ENCODE data around the gene DRC7. TPM values are rescaled to one million over a fixed set of nuclear protein-coding genes. Genes with fewer than 3 reads are reported as not detected.

The DRC7 gene
- total RNA-seq, 1 donor from 2014 or later = not detected

GRCh38 chr16:57761957-57762356 is 67.4 kb downstream of the DRC7 start:
- intact Hi-C loops (cut with DNase I) = no loop called here
- H3K9me3 ChIP-seq = no peaks in the 10 kb centered on the region
- no peaks in the 10 kb centered on the region for H3K27me3 ChIP-seq
- TF ChIP-seq, protein P1, sequence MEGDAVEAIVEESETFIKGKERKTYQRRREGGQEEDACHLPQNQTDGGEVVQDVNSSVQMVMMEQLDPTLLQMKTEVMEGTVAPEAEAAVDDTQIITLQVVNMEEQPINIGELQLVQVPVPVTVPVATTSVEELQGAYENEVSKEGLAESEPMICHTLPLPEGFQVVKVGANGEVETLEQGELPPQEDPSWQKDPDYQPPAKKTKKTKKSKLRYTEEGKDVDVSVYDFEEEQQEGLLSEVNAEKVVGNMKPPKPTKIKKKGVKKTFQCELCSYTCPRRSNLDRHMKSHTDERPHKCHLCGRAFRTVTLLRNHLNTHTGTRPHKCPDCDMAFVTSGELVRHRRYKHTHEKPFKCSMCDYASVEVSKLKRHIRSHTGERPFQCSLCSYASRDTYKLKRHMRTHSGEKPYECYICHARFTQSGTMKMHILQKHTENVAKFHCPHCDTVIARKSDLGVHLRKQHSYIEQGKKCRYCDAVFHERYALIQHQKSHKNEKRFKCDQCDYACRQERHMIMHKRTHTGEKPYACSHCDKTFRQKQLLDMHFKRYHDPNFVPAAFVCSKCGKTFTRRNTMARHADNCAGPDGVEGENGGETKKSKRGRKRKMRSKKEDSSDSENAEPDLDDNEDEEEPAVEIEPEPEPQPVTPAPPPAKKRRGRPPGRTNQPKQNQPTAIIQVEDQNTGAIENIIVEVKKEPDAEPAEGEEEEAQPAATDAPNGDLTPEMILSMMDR (IDR thresholded peaks at IDR 0.05) = no peak
- DNase-seq (ENCODE audit: low spot score in 2 of 2) = no peak
- H3K27ac ChIP-seq = no peak overlapping the region
- peaks cover 0 to 2% of the 10 kb centered on the region in 2 donors for H3K4me1 ChIP-seq
- H3K4me3 ChIP-seq = no peak overlapping the region
- H3K36me3 ChIP-seq = peaks cover 24 to 42% of the 10 kb centered on the region in 2 donors

DNA sequence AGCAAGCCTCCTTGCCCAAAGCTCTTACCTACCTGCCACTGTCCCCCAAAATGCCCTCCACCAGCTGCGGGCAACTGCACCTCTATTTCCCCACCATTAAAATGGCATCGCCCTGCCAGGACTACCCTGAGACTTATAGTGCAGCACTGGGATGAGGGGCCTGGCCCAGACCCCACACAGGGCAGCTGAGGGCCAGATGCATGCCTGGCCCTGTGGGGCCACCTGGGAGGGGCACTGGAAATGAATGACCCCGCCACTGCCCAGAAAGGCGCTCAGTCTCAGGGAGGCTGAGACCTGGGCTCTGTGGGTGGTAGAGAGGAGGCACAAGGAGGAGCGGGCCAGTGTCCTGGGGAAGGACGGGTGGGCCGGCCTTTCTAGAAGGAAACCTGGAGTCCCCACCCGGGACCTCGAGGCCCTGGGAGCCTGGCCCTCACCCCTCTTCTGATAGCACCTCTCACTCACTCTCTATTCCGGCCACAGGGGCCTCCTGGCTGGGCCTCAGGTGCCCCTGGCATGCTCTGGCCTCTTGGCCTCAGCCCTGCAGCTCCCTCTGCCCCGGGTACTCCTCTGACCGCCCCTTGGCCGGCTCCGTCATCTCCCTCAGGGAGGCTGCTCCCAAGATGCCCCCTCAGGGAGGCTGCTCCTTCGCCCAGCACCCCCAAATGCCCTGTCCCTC is 67.9 kb downstream of the DRC7 start:
- Histone ChIP-seq H3K27me3 (no peaks in the 10 kb centered on the region), H3K27ac (no peak overlapping the region), H3K4me1 (peaks cover 0 to 2% of the 10 kb centered on the region in 2 donors), H3K9me3 (no peaks in the 10 kb centered on the region), H3K4me3 (no peak overlapping the region), H3K36me3 (peaks cover 26 to 46% of the 10 kb centered on the region in 2 donors)
- intact Hi-C loops (cut with DNase I) = no loop called here
- TF ChIP-seq, protein P1 (IDR thresholded peaks at IDR 0.05) = no peak
- no peak for DNase-seq (ENCODE audit: low spot score in 2 of 2)

GRCh38 chr16:57763285-57764005 is 68.8 kb downstream of the DRC7 start:
- Histone ChIP-seq H3K27ac (peak overlapping the region in 1 of 2 donors; percentile 18), H3K36me3 (peaks cover 26 to 51% of the 10 kb centered on the region in 2 donors)

GRCh38 chr16:57764006-57764340 is 69.4 kb downstream of the DRC7 start:
- Histone ChIP-seq H3K27ac (peak overlapping the region in 1 of 2 donors; percentile 61), H3K4me3 (no peak overlapping the region), H3K36me3 (peaks cover 25 to 54% of the 10 kb centered on the region in 2 donors), H3K27me3 (no peaks in the 10 kb centered on the region), H3K9me3 (no peaks in the 10 kb centered on the region), H3K4me1 (peaks cover 0 to 2% of the 10 kb centered on the region in 2 donors)
- intact Hi-C loops (cut with DNase I) = no loop called here
- no peak for DNase-seq (ENCODE audit: low spot score in 2 of 2)
- TF ChIP-seq, protein P1 (IDR thresholded peaks at IDR 0.05) = no peak

More at GRCh38 chr16:57763285-57764005, 68.8 kb downstream of the DRC7 start:
- intact Hi-C loops (cut with DNase I) = no loop called here
- Histone ChIP-seq H3K4me1 (peaks cover 0 to 2% of the 10 kb centered on the region in 2 donors), H3K27me3 (no peaks in the 10 kb centered on the region), H3K9me3 (no peaks in the 10 kb centered on the region), H3K4me3 (no peak overlapping the region)
- TF ChIP-seq, protein P1 (IDR thresholded peaks at IDR 0.05) = no peak
- no peak for DNase-seq (ENCODE audit: low spot score in 2 of 2)

GRCh38 chr16:57764341-57765159 is 69.9 kb downstream of the DRC7 start:
- Histone ChIP-seq H3K36me3 (peaks cover 26 to 54% of the 10 kb centered on the region in 2 donors), H3K4me3 (no peak overlapping the region), H3K4me1 (peaks cover 0 to 2% of the 10 kb centered on the region in 2 donors), H3K9me3 (no peaks in the 10 kb centered on the region), H3K27ac (peak overlapping the region in 1 of 2 donors; percentile 61), H3K27me3 (no peaks in the 10 kb centered on the region)
- no peak for DNase-seq (ENCODE audit: low spot score in 2 of 2)
- intact Hi-C loops (cut with DNase I) = no loop called here
- TF ChIP-seq, protein P1 (IDR thresholded peaks at IDR 0.05) = no peak
